ENCODE data around the gene PLPPR3. TPM values are rescaled to one million over a fixed set of nuclear protein-coding genes. Genes with fewer than 3 reads are reported as not detected.
A peak's percentile ranks its signal among the peaks of the same experiment; 100 is the strongest.

The PLPPR3 gene
- total RNA-seq, 1 donor from 2014 or later, result not detected

DNA sequence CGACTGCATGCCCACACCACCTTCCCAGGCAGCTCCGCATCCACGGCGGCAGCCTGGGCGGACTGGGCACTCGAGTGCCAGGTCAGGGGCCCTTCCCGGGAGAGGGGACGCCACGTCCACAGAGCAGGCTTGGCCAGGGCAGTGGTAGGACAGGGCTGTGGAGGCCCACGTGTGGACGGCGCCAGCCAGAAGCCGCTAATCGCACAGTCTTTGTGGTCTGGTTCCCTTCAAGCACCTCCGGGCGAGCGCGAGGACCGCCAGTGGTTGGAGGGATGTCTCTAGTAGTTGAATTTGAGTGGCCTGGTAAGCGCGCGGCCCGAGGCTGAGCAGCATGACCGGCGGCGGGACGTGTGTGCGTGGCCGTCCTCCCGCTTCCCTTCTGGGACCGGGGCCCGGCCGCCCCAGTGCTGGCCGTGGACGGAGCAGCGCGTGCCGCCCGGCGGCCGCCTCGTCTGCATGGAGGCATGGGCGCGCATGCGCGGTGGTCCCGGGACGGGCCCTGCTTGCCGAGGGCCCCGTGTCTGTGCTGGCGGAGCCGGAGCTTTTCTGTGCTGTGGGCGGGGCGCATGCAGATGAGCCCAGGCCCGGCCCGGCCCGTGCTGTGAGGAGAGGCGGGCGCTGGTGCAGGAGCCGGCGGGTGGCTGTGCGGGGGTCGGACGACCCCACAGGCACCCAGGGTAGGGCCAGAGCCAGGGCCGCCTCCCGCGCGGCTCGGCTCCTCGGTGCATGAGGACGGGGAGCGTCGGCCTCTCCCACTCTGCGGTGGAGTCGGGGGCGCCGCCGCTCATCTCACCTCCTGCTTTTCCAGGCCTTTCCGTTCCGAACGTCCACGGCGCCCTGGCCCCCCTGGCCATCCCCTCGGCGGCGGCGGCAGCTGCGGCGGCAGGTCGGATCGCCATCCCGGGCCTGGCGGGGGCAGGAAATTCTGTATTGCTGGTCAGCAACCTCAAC is 15.9 kb downstream of the PLPPR3 start:
- Histone ChIP-seq H3K4me3 (no peak overlapping the region), H3K4me1 (peaks cover 64% of the 10 kb centered on the region), H3K9me3 (replicated peaks) (no peaks in the 10 kb centered on the region), H3K27me3 (ENCODE audit: low read depth) (no peaks in the 10 kb centered on the region), H3K36me3 (peaks cover 76% of the 10 kb centered on the region), H3K27ac (replicated peaks) (no peak overlapping the region)
- no peak for DNase-seq
- intact Hi-C loops (cut with micrococcal nuclease), result no loop called here
- TF ChIP-seq, protein P1, sequence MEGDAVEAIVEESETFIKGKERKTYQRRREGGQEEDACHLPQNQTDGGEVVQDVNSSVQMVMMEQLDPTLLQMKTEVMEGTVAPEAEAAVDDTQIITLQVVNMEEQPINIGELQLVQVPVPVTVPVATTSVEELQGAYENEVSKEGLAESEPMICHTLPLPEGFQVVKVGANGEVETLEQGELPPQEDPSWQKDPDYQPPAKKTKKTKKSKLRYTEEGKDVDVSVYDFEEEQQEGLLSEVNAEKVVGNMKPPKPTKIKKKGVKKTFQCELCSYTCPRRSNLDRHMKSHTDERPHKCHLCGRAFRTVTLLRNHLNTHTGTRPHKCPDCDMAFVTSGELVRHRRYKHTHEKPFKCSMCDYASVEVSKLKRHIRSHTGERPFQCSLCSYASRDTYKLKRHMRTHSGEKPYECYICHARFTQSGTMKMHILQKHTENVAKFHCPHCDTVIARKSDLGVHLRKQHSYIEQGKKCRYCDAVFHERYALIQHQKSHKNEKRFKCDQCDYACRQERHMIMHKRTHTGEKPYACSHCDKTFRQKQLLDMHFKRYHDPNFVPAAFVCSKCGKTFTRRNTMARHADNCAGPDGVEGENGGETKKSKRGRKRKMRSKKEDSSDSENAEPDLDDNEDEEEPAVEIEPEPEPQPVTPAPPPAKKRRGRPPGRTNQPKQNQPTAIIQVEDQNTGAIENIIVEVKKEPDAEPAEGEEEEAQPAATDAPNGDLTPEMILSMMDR (IDR thresholded peaks at IDR 0.05; ENCODE audit: borderline replicate concordance), result no peak

DNA sequence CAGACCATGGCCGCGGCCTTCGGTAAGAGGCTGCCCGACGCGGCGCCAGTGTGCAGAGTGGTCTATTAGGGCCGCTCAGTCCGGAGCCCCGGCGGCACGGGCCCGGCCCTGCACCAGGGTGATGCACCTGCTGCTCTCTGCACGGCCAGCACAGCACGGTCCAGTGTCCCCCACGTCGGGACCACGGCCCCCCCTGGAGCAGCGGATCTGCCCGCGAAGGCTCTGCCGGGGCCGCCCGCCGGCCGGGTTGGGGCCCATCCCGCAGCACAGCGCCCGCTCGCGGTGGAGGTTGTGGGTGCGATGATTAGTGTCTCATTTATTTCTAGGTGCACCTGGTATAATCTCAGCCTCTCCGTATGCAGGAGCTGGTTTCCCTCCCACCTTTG is 16.6 kb downstream of the PLPPR3 start:
- H3K4me1 ChIP-seq, result peaks cover 71% of the 10 kb centered on the region
- peaks cover 70% of the 10 kb centered on the region for H3K36me3 ChIP-seq
- no peak overlapping the region for H3K27ac ChIP-seq (replicated peaks)
- H3K4me3 ChIP-seq, result no peak overlapping the region
- no peaks in the 10 kb centered on the region for H3K27me3 ChIP-seq (ENCODE audit: low read depth)
- no peak for DNase-seq
- intact Hi-C loops (cut with micrococcal nuclease), result no loop called here
- TF ChIP-seq, protein P1 (IDR thresholded peaks at IDR 0.05; ENCODE audit: borderline replicate concordance), result no peak
- H3K9me3 ChIP-seq (replicated peaks), result no peaks in the 10 kb centered on the region

DNA sequence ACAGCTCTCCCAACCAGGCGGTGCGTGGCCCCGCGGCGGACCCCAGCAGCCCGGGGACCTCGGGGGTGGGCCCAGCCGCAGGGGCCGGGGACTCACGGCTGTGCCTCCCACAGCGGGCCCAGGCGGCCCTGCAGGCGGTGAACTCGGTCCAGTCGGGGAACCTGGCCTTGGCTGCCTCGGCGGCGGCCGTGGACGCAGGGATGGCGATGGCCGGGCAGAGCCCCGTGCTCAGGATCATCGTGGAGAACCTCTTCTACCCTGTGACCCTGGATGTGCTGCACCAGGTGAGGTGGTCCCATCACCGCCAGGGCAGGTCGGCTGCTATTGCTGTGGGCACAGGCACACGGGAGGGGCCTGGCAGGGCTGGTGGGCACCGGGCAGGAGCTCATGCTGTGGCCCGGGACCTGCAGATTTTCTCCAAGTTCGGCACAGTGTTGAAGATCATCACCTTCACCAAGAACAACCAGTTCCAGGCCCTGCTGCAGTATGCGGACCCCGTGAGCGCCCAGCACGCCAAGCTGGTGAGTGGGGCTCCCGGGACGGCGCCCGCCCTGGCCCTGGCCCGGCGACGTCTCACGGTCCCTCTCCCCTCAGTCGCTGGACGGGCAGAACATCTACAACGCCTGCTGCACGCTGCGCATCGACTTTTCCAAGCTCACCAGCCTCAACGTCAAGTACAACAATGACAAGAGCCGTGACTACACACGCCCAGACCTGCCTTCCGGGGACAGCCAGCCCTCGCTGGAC is 17.2 kb downstream of the PLPPR3 start:
- DNase-seq, result no peak
- no peak overlapping the region for H3K27ac ChIP-seq (replicated peaks)
- no peaks in the 10 kb centered on the region for H3K27me3 ChIP-seq (ENCODE audit: low read depth)
- TF ChIP-seq, protein P1 (IDR thresholded peaks at IDR 0.05; ENCODE audit: borderline replicate concordance), result no peak
- no peak overlapping the region for H3K4me3 ChIP-seq
- no peaks in the 10 kb centered on the region for H3K9me3 ChIP-seq (replicated peaks)
- peaks cover 70% of the 10 kb centered on the region for H3K36me3 ChIP-seq
- H3K4me1 ChIP-seq, result peaks cover 77% of the 10 kb centered on the region
- intact Hi-C loops (cut with micrococcal nuclease), result no loop called here

DNA sequence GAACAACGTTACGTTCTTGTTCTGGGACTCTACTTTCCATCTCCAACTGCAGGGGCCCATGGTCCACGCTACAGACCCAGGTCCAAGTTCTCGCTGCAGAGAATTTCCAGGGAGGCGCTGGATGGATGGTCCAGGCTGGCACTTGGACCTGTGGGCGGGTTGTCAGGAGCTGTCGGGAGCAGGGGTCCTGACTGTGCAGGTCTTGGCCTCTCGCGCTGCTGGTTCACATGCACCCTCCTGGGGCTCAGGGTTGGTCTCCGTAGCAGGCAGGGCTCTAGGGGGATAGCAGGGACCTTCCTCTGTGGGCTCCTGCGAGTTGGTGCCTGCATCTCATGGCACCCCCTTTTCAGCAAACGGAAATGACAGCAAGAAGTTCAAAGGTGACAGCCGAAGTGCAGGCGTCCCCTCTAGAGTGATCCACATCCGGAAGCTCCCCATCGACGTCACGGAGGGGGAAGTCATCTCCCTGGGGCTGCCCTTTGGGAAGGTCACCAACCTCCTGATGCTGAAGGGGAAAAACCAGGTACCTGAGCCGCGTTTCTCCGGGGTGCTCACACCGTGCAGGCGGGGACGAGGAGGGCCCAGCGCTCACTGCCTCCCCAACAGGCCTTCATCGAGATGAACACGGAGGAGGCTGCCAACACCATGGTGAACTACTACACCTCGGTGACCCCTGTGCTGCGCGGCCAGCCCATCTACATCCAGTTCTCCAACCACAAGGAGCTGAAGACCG is 17.9 kb downstream of the PLPPR3 start:
- peak overlapping the region; percentile 77 for H3K4me3 ChIP-seq
- DNase-seq, result no peak
- peak overlapping the region; percentile 100 for H3K27ac ChIP-seq (replicated peaks)
- H3K9me3 ChIP-seq (replicated peaks), result no peaks in the 10 kb centered on the region
- intact Hi-C loops (cut with micrococcal nuclease), result no loop called here
- H3K36me3 ChIP-seq, result peaks cover 66% of the 10 kb centered on the region
- H3K4me1 ChIP-seq, result peaks cover 84% of the 10 kb centered on the region
- no peaks in the 10 kb centered on the region for H3K27me3 ChIP-seq (ENCODE audit: low read depth)
- TF ChIP-seq, protein P1 (IDR thresholded peaks at IDR 0.05; ENCODE audit: borderline replicate concordance), result no peak

DNA sequence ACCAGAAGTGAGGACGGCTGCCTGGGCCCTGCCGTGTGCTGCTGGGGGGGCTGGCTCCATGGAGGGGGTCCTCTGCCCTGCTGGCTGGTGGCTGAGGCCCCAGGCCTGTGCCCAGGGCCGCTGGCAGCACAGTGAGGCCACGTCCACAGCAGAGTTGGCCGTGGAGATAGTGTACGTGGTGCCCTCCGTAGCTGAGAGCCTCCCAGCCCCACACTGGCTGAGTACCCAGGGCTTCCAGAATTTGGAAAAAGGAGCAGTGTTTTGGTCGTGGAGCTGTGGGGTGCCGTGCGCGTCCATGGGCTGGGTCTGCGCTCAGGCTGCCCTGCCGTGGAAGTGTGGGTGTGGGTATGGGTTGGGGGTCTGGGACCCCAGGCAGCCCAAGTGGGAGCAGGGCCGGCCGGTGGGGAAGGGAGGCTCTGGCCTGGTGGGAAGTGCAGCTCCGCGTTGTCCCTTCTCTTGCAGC is 18.6 kb downstream of the PLPPR3 start:
- peak overlapping the region; percentile 77 for H3K4me3 ChIP-seq
- no peak for DNase-seq
- no peaks in the 10 kb centered on the region for H3K27me3 ChIP-seq (ENCODE audit: low read depth)
- TF ChIP-seq, protein P1 (IDR thresholded peaks at IDR 0.05; ENCODE audit: borderline replicate concordance), result no peak
- no peaks in the 10 kb centered on the region for H3K9me3 ChIP-seq (replicated peaks)
- intact Hi-C loops (cut with micrococcal nuclease), result no loop called here
- H3K27ac ChIP-seq (replicated peaks), result peak overlapping the region; percentile 100
- peaks cover 92% of the 10 kb centered on the region for H3K4me1 ChIP-seq
- peaks cover 59% of the 10 kb centered on the region for H3K36me3 ChIP-seq
